A549 treated with Mapracorat at 1 μM for 4 hours (cell line): ENCODE data around the gene ALOX5AP. TPM values are rescaled to one million over a fixed set of nuclear protein-coding genes. Genes with fewer than 3 reads are reported as not detected.

Experiments
- total RNA-seq: library from RNA; stranded (reverse); fragments of 200-300 nt; extraction: Qiagen RNA extraction; gene quantifications from 5 replicates; pipeline ENCODE4 v1.2.3, GENCODE V29; 2022

Gene ALOX5AP
- 6.7 to 10.3 TPM (median 9.6 TPM) in 5 replicates for total RNA-seq

DNA sequence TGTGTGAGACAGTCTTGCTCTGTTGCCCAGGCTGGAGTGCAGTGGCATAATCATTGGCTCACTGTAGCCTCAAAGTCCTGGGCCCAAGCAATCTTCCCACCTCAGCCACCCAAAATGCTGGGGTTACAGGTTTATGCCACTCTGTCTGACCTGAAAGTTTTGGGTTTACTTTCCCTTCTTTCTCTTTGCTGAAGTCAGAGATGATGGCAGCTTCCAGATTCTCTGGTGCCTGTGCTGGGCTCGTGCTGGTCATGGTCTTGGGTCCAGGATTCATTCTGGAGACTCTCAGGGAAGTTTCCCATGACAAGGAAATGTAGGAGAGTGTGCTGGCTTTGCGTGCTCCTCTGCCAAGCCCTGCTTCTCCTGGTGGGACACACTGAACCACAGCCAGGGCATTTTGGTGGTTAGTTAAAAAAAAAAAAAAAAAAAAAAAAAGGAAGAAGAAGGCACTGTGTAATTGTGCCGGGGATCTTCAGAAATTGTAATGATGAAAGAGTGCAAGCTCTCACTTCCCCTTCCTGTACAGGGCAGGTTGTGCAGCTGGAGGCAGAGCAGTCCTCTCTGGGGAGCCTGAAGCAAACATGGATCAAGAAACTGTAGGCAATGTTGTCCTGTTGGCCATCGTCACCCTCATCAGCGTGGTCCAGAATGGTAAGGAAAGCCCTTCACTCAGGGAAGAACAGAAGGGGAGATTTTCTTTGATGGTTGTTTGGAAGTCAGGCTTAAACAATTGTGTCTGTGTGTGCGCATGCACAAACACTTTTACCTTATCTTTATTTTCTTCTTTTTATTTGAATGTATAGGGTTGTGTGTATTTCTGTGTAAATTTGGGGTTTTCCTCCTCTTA lies at the start of gene ALOX5AP:
TSS of gene ALOX5AP (plus strand) at position 519 of the 847 bp plus-strand sequence. CDS start at position 582, 63 bp downstream.

Other genes starting within 250 kb of the ALOX5AP start
- gene USPL1, start 117.6 kb upstream of the ALOX5AP start, total RNA-seq = 14.3 to 19.0 TPM (median 18.4 TPM) in 5 replicates
- gene MEDAG, start 170.7 kb downstream of the ALOX5AP start, total RNA-seq = 0.08 to 0.29 TPM (median 0.16 TPM) in 5 replicates
- not detected in 5 replicates for gene TEX26, start 197.1 kb downstream of the ALOX5AP start, total RNA-seq